Activated T-cell treated with anti-CD3 and anti-CD28 coated beads, Interleukin-2, amount 50 U/mL, for 4 hours (primary cell): Measurements from ENCODE around the gene MUSTN1. TPM values are rescaled to one million over a fixed set of nuclear protein-coding genes. Genes with fewer than 3 reads are reported as not detected.

ENCODE experiments used
- ATAC-seq, 2 donors: fragments of 200-7000 bp; cut with Tn5 transposase; one replicate each; pipeline ENCODE4 v1.10.0; 2021
- DNase-seq: peaks from one replicate; pipeline ENCODE4 v3.0.0-alpha.2; 2020
- H3K27me3 Mint-ChIP-seq: one replicate; pipeline ENCODE4 v1.8.0; 2021; ENCODE audit warnings: low read depth, mixed read lengths
- H3K36me3 Mint-ChIP-seq: one replicate; pipeline ENCODE4 v1.8.0; 2022; ENCODE audit warnings: mixed read lengths; ENCODE audit not compliant: insufficient read depth
- H3K4me1 Mint-ChIP-seq: one replicate; pipeline ENCODE4 v1.8.0; 2021; ENCODE audit warnings: low read depth, mixed read lengths
- H3K4me3 Mint-ChIP-seq: one replicate; pipeline ENCODE4 v1.8.0; 2021; ENCODE audit warnings: mild to moderate bottlenecking, moderate library complexity, mixed read lengths
- H3K9me3 Mint-ChIP-seq: one replicate; pipeline ENCODE4 v1.8.0; 2021; ENCODE audit warnings: mixed read lengths
- total RNA-seq, 3 donors: library from RNA; stranded (reverse); gene quantifications; one replicate each; pipeline ENCODE4 v1.2.1, GENCODE V29; 2021

MUSTN1 gene
- total RNA-seq, 3 donors from 2014 or later = 0.38 to 1.2 (median 0.58) TPM

- no peaks in the 10 kb centered on the region for H3K9me3 Mint-ChIP-seq
- peaks cover 31% of the 10 kb centered on the region for H3K4me1 Mint-ChIP-seq
- peaks cover 9% of the 10 kb centered on the region for H3K36me3 Mint-ChIP-seq
Observed at GRCh38 chr3:52835766-52836470, 1.1 kb upstream of the MUSTN1 start.

GRCh38 chr3:52833202-52833601 is 1.6 kb downstream of the MUSTN1 start:
- peaks cover 11% of the 10 kb centered on the region for H3K4me1 Mint-ChIP-seq
- H3K36me3 Mint-ChIP-seq = peaks cover 6% of the 10 kb centered on the region
- H3K9me3 Mint-ChIP-seq = no peaks in the 10 kb centered on the region
- DNase-seq (no peak), ATAC-seq (no peak)
- no peak overlapping the region for H3K4me3 Mint-ChIP-seq
- no peaks in the 10 kb centered on the region for H3K27me3 Mint-ChIP-seq

More at GRCh38 chr3:52835766-52836470, 1.1 kb upstream of the MUSTN1 start:
- DNase-seq (no peak), ATAC-seq (no peak)
- Mint-ChIP-seq H3K4me3 (no peak overlapping the region), H3K27me3 (no peaks in the 10 kb centered on the region)

GRCh38 chr3:52831500-52832301 is 3.1 kb downstream of the MUSTN1 start:
- H3K36me3 Mint-ChIP-seq = peaks cover 4% of the 10 kb centered on the region
- no peak overlapping the region for H3K4me3 Mint-ChIP-seq
- no peak for DNase-seq
- no peaks in the 10 kb centered on the region for H3K27me3 Mint-ChIP-seq
- ATAC-seq = no peak
- H3K4me1 Mint-ChIP-seq = peaks cover under 1% of the 10 kb centered on the region
- no peaks in the 10 kb centered on the region for H3K9me3 Mint-ChIP-seq

- no peak for ATAC-seq
- no peaks in the 10 kb centered on the region for H3K27me3 Mint-ChIP-seq
- H3K9me3 Mint-ChIP-seq = no peaks in the 10 kb centered on the region
- no peak for DNase-seq
- H3K36me3 Mint-ChIP-seq = no peaks in the 10 kb centered on the region
- H3K4me3 Mint-ChIP-seq = no peak within 1 kb of the TSS
- no peaks in the 10 kb centered on the region for H3K4me1 Mint-ChIP-seq
Observed at GRCh38 chr3:52830535-52831258, 4.1 kb downstream of the MUSTN1 start, which contains the start of gene ITIH4. Gene ITIH4, minus strand, starts transcription at chr3:52830672. Its CDS starts 30 bp downstream, at chr3:52830642.

- Mint-ChIP-seq H3K36me3 (no peaks in the 10 kb centered on the region), H3K4me3 (no peak overlapping the region), H3K27me3 (no peaks in the 10 kb centered on the region)
Observed at GRCh38 chr3:52829906-52830463, 4.8 kb downstream of the MUSTN1 start.

GRCh38 chr3:52829482-52829881 is 5.3 kb downstream of the MUSTN1 start:
- Mint-ChIP-seq H3K4me1 (no peaks in the 10 kb centered on the region), H3K4me3 (no peak overlapping the region), H3K27me3 (no peaks in the 10 kb centered on the region), H3K36me3 (no peaks in the 10 kb centered on the region), H3K9me3 (no peaks in the 10 kb centered on the region)
- ATAC-seq (no peak), DNase-seq (no peak)

More at GRCh38 chr3:52829906-52830463, 4.8 kb downstream of the MUSTN1 start:
- DNase-seq = no peak
- ATAC-seq = no peak
- Mint-ChIP-seq H3K4me1 (no peaks in the 10 kb centered on the region), H3K9me3 (no peaks in the 10 kb centered on the region)

- H3K9me3 Mint-ChIP-seq = no peaks in the 10 kb centered on the region
Observed at GRCh38 chr3:52827866-52828376, 6.9 kb downstream of the MUSTN1 start.

GRCh38 chr3:52827441-52827840 is 7.4 kb downstream of the MUSTN1 start:
- no peaks in the 10 kb centered on the region for H3K9me3 Mint-ChIP-seq
- DNase-seq (no peak), ATAC-seq (no peak)
- no peaks in the 10 kb centered on the region for H3K27me3 Mint-ChIP-seq
- H3K36me3 Mint-ChIP-seq = no peaks in the 10 kb centered on the region
- no peak overlapping the region for H3K4me3 Mint-ChIP-seq
- H3K4me1 Mint-ChIP-seq = no peaks in the 10 kb centered on the region

More at GRCh38 chr3:52827866-52828376, 6.9 kb downstream of the MUSTN1 start:
- ATAC-seq (no peak), DNase-seq (no peak)
- H3K36me3 Mint-ChIP-seq = no peaks in the 10 kb centered on the region
- H3K4me1 Mint-ChIP-seq = no peaks in the 10 kb centered on the region
- no peaks in the 10 kb centered on the region for H3K27me3 Mint-ChIP-seq
- no peak overlapping the region for H3K4me3 Mint-ChIP-seq

GRCh38 chr3:52824037-52824436 is 10.8 kb downstream of the MUSTN1 start:
- Mint-ChIP-seq H3K9me3 (no peaks in the 10 kb centered on the region), H3K4me3 (no peak overlapping the region), H3K36me3 (no peaks in the 10 kb centered on the region), H3K4me1 (no peaks in the 10 kb centered on the region), H3K27me3 (no peaks in the 10 kb centered on the region)
- ATAC-seq (no peak), DNase-seq (no peak)

GRCh38 chr3:52822363-52822762 is 12.5 kb downstream of the MUSTN1 start:
- Mint-ChIP-seq H3K27me3 (no peaks in the 10 kb centered on the region), H3K4me1 (no peaks in the 10 kb centered on the region), H3K36me3 (no peaks in the 10 kb centered on the region), H3K4me3 (no peak overlapping the region), H3K9me3 (no peaks in the 10 kb centered on the region)
- no peak for ATAC-seq
- DNase-seq = no peak

GRCh38 chr3:52820736-52821135 is 14.1 kb downstream of the MUSTN1 start:
- Mint-ChIP-seq H3K4me3 (no peak overlapping the region), H3K27me3 (no peaks in the 10 kb centered on the region), H3K9me3 (no peaks in the 10 kb centered on the region), H3K36me3 (no peaks in the 10 kb centered on the region), H3K4me1 (no peaks in the 10 kb centered on the region)
- DNase-seq (no peak), ATAC-seq (peak in 1 of 2 donors; percentile 37)

GRCh38 chr3:52819936-52820335 is 14.9 kb downstream of the MUSTN1 start:
- Mint-ChIP-seq H3K36me3 (no peaks in the 10 kb centered on the region), H3K4me1 (no peaks in the 10 kb centered on the region), H3K9me3 (no peaks in the 10 kb centered on the region), H3K4me3 (no peak overlapping the region), H3K27me3 (no peaks in the 10 kb centered on the region)
- no peak for DNase-seq
- ATAC-seq = no peak

GRCh38 chr3:52817860-52818259 is 17.0 kb downstream of the MUSTN1 start:
- Mint-ChIP-seq H3K9me3 (no peaks in the 10 kb centered on the region), H3K36me3 (no peaks in the 10 kb centered on the region), H3K4me3 (no peak overlapping the region), H3K4me1 (no peaks in the 10 kb centered on the region), H3K27me3 (no peaks in the 10 kb centered on the region)
- no peak for ATAC-seq
- DNase-seq = no peak

- Mint-ChIP-seq H3K27me3 (no peaks in the 10 kb centered on the region), H3K4me3 (no peak overlapping the region), H3K9me3 (no peaks in the 10 kb centered on the region), H3K36me3 (no peaks in the 10 kb centered on the region), H3K4me1 (no peaks in the 10 kb centered on the region)
- ATAC-seq (no peak), DNase-seq (no peak)
Observed at GRCh38 chr3:52817221-52817620, 17.6 kb downstream of the MUSTN1 start.
